Hematopoietic multipotent progenitor cell treated with erythropoietin and hydrocortisone succinate and interleukin-3 and kit ligand, for 17 days (in vitro differentiated cells): ENCODE results near the gene ATG4C.

Source experiments
- DNase-seq: peaks from one replicate; pipeline ENCODE4 v3.0.0-alpha.2; 2015; ENCODE audit warnings: low spot score

Gene ATG4C

DNA sequence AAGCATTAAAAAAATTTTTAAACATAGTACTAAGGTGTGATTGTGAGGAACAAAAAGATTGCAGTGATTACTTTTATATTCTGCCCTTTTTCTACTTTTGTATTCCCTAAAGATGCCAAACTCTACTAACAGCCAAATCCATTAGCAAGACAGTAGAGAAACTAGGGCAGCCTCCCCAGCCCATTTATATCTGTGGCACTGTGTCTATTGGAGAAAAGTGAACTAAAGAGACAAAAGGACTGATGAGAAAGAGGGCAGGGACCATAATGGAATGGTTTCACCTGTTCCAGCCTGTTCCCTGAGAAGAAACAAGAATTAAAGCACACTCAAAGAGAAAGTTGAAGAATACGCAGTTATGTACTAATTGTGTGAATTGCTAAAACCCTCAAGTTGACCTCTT is 56.6 kb downstream of the ATG4C start:
- no peak for DNase-seq

- DNase-seq, result peak; percentile 75
These were observed 57.7 kb downstream of the ATG4C start for GRCh38 chr1:62841587-62842169.

- peak; percentile 17 for DNase-seq
These were observed 60.1 kb downstream of the ATG4C start for GRCh38 chr1:62844030-62844429.

GRCh38 chr1:62849031-62849430 is 65.1 kb downstream of the ATG4C start:
- no peak for DNase-seq

- no peak for DNase-seq
These were observed 68.3 kb downstream of the ATG4C start for GRCh38 chr1:62852253-62852652.

DNA sequence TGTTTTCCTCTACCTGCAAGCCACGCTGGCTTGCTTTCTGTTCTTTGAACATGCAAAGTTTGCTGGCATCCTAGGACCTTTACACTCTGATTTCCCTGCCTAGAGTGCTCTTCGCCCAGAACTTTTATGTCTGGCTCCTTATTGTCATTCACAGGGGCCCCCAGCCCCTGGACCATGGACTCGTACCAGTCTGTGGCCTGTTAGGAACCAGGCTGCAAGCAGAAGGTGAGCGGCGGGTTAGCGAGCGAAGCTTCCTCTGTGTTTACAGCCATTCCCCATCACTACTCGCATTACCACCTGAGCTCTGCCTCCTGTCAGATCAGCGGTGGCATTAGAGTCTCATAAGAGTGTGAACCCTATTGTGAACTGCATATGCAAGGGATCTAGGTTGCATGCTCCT is 73.0 kb downstream of the ATG4C start:
- no peak for DNase-seq

- no peak for DNase-seq
These were observed 85.4 kb downstream of the ATG4C start for GRCh38 chr1:62869217-62869754.

- no peak for DNase-seq
These were observed 86.2 kb downstream of the ATG4C start for GRCh38 chr1:62870148-62870547.

DNA sequence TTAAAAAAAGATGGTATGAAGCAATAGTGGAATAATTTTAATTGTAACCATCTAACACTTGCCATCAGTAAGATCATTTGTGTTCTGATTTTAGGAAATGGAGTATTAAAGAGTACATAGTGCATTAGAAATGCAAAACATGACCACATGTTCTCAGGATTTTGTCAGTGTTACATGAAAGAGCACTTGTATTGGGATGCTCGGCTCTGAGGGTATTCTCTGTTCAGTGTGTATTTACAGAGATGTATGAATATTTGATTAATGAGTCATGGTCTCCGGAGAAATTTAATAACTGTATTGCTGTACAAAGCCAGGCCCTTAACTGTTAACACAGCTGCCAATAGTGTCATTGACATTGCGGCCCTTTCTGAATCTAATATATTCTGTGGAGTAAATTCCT is 91.7 kb downstream of the ATG4C start:
- DNase-seq, result no peak

- DNase-seq, result no peak
These were observed 92.6 kb downstream of the ATG4C start for GRCh38 chr1:62876535-62876934.

GRCh38 chr1:62877579-62877978 is 93.6 kb downstream of the ATG4C start:
- DNase-seq, result no peak

GRCh38 chr1:62879962-62880361 is 96.0 kb downstream of the ATG4C start:
- no peak for DNase-seq

- no peak for DNase-seq
These were observed 98.5 kb downstream of the ATG4C start for GRCh38 chr1:62882201-62883104.

- no peak for DNase-seq
These were observed 100.3 kb downstream of the ATG4C start for GRCh38 chr1:62884156-62884740.

GRCh38 chr1:62887799-62888507 is 104.0 kb downstream of the ATG4C start:
- no peak for DNase-seq

GRCh38 chr1:62891956-62892562 is 108.1 kb downstream of the ATG4C start:
- DNase-seq, result no peak

GRCh38 chr1:62897788-62898187 is 113.9 kb downstream of the ATG4C start:
- DNase-seq, result no peak

DNA sequence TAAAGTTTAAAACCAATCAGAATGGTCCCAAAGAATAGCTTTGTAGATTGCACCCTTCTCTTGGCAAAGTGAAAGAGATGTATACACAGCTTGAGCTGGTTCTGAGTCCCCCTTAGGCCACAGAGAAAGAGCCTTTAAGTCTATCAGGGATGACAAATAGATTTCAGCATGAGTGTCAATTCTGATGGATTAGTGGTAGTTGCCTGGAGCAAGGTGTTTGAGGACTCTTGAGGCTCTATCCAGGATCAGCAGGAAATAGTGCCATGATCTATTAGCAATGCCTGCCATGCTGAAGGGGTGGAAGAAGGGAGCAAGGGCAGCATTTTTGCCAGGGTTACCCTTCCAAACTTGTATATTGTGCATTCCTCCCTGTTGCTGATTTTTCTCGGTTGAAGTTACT is 116.6 kb downstream of the ATG4C start:
- DNase-seq, result no peak

DNA sequence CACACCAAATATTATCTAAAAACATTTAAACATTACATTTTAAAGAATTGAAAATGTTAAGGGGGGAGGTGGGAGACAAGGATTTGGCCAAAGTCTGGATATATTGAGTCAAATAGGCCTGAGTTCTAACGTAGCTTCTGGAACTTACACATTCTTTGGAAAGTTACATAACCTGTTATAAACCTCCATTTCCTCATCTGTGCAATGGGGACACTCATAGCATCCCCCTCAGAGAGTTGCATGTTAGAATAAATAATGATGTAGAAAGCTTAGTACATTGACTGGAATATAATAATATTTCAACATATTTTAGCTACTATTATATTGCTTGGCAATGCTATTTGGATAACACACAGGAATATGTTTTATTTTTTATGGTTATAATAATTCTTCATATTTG is 117.7 kb downstream of the ATG4C start:
- DNase-seq, result no peak

DNA sequence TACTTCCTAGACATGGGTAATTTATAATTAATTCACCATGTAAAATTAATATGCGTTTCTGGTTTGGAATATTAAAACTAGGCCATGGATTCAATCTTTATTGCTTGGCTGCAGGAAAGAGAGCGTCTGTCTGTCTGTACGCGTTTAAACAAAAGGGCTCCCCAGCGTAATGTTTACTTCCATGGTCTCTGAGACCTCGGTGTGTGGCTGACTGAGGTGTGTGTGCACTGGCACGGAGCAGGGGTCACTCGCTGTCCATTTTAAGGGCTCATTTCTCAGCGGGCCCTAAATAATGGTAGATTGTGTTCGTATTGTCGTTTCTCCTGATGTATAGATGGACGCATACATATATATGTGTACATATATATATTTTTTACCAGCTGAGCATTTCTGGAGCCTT is 119.6 kb downstream of the ATG4C start:
- no peak for DNase-seq

GRCh38 chr1:62903982-62904855 is 120.3 kb downstream of the ATG4C start:
- no peak for DNase-seq
